Endothelial cell of umbilical vein (primary cell): ENCODE measurements around the gene CRHR1. TPM values are rescaled to one million over a fixed set of nuclear protein-coding genes. Genes with fewer than 3 reads are reported as not detected.

ENCODE experiments used
- BruUV-seq: library from RNA; stranded (reverse); fragments of 400-500 nt; replicated peaks from 2 replicates; lab custom pipeline; 2021; lab: Mats Ljungman, UMichigan
- CTCF ChIA-PET: fragments of 300-600, 350-600 bp; sonication (Branson Sonifier 250); formaldehyde crosslinking; loops from one replicate; lab custom pipeline; 2021; ENCODE audit warnings: antibody characterized with exemption, inconsistent platforms; lab: Charles Lee
- POLR2A ChIA-PET: fragments of 300-600, 350-600 bp; sonication (Branson Sonifier 250); formaldehyde crosslinking; loops from one replicate; lab custom pipeline; 2021; ENCODE audit warnings: antibody characterized with exemption, inconsistent platforms; lab: Charles Lee
- DNase-seq: peaks from one replicate; pipeline ENCODE4 v3.0.0-alpha.2; 2011; ENCODE audit warnings: low read depth, low spot score
- FAIRE-seq: peaks from 2 replicates; lab custom pipeline; 2011; peaks lifted over from hg19 to GRCh38; lab: Jason Lieb, UNC
- H2AFZ ChIP-seq: 2 replicates; pipeline ENCODE4 v1.6.0; 2012; ENCODE audit warnings: low read depth, low read length, control low read depth, inconsistent platforms
- H3K27ac ChIP-seq: 2 replicates; pipeline ENCODE4 v1.5.1; 2011; ENCODE audit warnings: low read depth, mild to moderate bottlenecking, control low read depth, low read length, moderate library complexity; ENCODE audit not compliant: insufficient read depth
- H3K27me3 ChIP-seq, 2 experiments: 2 replicates each; pipeline versions ENCODE4 v1.6.0 to v1.6.1; 2011; ENCODE audit warnings: low read length in 2 of 2, mixed read lengths in 1 of 2; ENCODE audit not compliant: control insufficient read depth in 2 of 2, insufficient read depth in 2 of 2
- H3K36me3 ChIP-seq, 2 experiments: 2 replicates in 1 of 2; 3 replicates in 1 of 2; pipeline ENCODE4 v1.5.1; 2011; ENCODE audit warnings: low read length in 2 of 2, mild to moderate bottlenecking in 1 of 2, moderate library complexity in 1 of 2; ENCODE audit not compliant: control insufficient read depth in 2 of 2, insufficient read depth in 2 of 2; ENCODE audit errors: extremely low read depth in 1 of 2
- H3K4me1 ChIP-seq: 3 replicates; pipeline ENCODE4 v1.5.1; 2011; ENCODE audit warnings: mild to moderate bottlenecking, low read length; ENCODE audit not compliant: control insufficient read depth, insufficient read depth; ENCODE audit errors: extremely low read depth
- H3K4me2 ChIP-seq: 2 replicates; pipeline ENCODE4 v1.6.1; 2011; ENCODE audit warnings: low read length, control low read depth, mixed read lengths; ENCODE audit not compliant: insufficient read depth
- H3K4me3 ChIP-seq, 3 experiments: fragments of 200-600 bp in 1 of 3; sonication (generic), shearing (Covaris generic) in 1 of 3; replicated peaks in 1 of 3; 2 replicates each; pipeline ENCODE4 v1.5.1; 2011 to 2016; ENCODE audit warnings: control low read depth in 3 of 3, low read length in 3 of 3, mild to moderate bottlenecking in 2 of 3, inconsistent platforms in 1 of 3, low read depth in 1 of 3, moderate library complexity in 1 of 3; ENCODE audit not compliant: insufficient read depth in 1 of 3
- H3K79me2 ChIP-seq: 2 replicates; pipeline ENCODE4 v1.6.0; 2012; ENCODE audit warnings: low read length, inconsistent platforms; ENCODE audit not compliant: control insufficient read depth, insufficient read depth
- H3K9ac ChIP-seq: replicated peaks from 2 replicates; pipeline ENCODE3; 2011; ENCODE audit warnings: low read length, control low read depth; ENCODE audit not compliant: insufficient read depth; ENCODE audit errors: extremely low read depth
- H3K9me1 ChIP-seq: replicated peaks from 3 replicates; pipeline ENCODE4 v1.6.0; 2011; ENCODE audit warnings: mild to moderate bottlenecking, low read length; ENCODE audit not compliant: control insufficient read depth, insufficient read depth; ENCODE audit errors: extremely low read depth
- H3K9me3 ChIP-seq: replicated peaks from 2 replicates; pipeline ENCODE4 v1.5.1; 2012; ENCODE audit warnings: low read length, inconsistent platforms; ENCODE audit not compliant: control insufficient read depth, insufficient read depth
- H4K20me1 ChIP-seq: replicated peaks from 2 replicates; pipeline ENCODE3; 2011; ENCODE audit warnings: mild to moderate bottlenecking, low read length; ENCODE audit not compliant: control insufficient read depth, insufficient read depth; ENCODE audit errors: extremely low read depth
- CTCF ChIP-seq, 2 donors: IDR thresholded peaks; 1 replicate in 1 of 2; 2 replicates in 1 of 2; pipeline ENCODE4 v1.5.1; 2011; ENCODE audit warnings: low read length in 2 of 2, mild to moderate bottlenecking in 2 of 2, moderate library complexity in 2 of 2, control low read depth in 1 of 2, inconsistent platforms in 1 of 2, low read depth in 1 of 2; ENCODE audit not compliant: insufficient read depth in 1 of 2; ENCODE audit errors: extremely low read depth in 1 of 2
- GATA2 ChIP-seq: IDR thresholded peaks from 2 replicates; pipeline ENCODE4 v1.7.0; 2011; ENCODE audit warnings: low read depth, mild to moderate bottlenecking, moderate library complexity, mixed read lengths, low read length; ENCODE audit not compliant: insufficient read length, insufficient read depth
- JUN ChIP-seq: IDR thresholded peaks from 2 replicates; pipeline ENCODE4 v1.6.1; 2011; ENCODE audit warnings: borderline replicate concordance, low read depth; ENCODE audit not compliant: insufficient read length, insufficient read depth
- MAX ChIP-seq: IDR thresholded peaks from 2 replicates; pipeline ENCODE4 v1.6.1; 2011; ENCODE audit not compliant: insufficient read depth, insufficient read length
- MYC ChIP-seq: IDR thresholded peaks from one replicate; pipeline ENCODE4 v1.6.1; 2011; ENCODE audit warnings: mild to moderate bottlenecking, low read depth, low read length
- POLR2A ChIP-seq: IDR thresholded peaks from 2 replicates; pipeline ENCODE4 v1.6.1; 2012; ENCODE audit warnings: low read depth, mild to moderate bottlenecking, control low read depth, low read length
- POLR2AphosphoS5 ChIP-seq: IDR thresholded peaks from 2 replicates; pipeline ENCODE4 v1.6.1; 2012; ENCODE audit warnings: low read depth, mild to moderate bottlenecking, control low read depth, low read length, moderate library complexity; ENCODE audit not compliant: insufficient read depth
- dilution Hi-C: fragments of 300-500 bp; cut with MboI; formaldehyde crosslinking; loops from one replicate; pipeline ENCODE4 v1.15.0; 2019; ENCODE audit warnings: low sequenced_read_pairs; ENCODE audit not compliant: extremely low pct_ligation_motif_present
- intact Hi-C: fragments of 100-400 bp; cut with micrococcal nuclease; formaldehyde crosslinking; loops from one replicate; pipeline ENCODE4 v1.10.0; 2022
- polyA plus RNA-seq, 4 experiments: library from polyadenylated mRNA; depleted of rRNA in 3 of 4; stranded (reverse) in 3 of 4; unstranded in 1 of 4; fragments of >200 nt; gene quantifications; 2 replicates each; pipeline versions ENCODE4 v1.2.1 to v1.2.3, GENCODE V29; 2011 to 2012; ENCODE audit warnings: missing spikeins in 1 of 4
- total RNA-seq: library from RNA; stranded (reverse); gene quantifications from 2 replicates; pipeline ENCODE4 v1.2.3, GENCODE V29; 2021

The CRHR1 gene
- total and polyA plus RNA-seq, 2 donors (not counting 3 experiments of a cell fraction or from before 2014, with no cell fraction given): not detected

- H3K4me2 ChIP-seq: no peak overlapping the region
- H3K9me3 ChIP-seq: no peaks in the 10 kb centered on the region
- H2AFZ ChIP-seq: no peak overlapping the region
- H3K9me1 ChIP-seq: no peaks in the 10 kb centered on the region
- no peak for DNase-seq
- no peaks in the 10 kb centered on the region for H3K36me3 ChIP-seq
- ChIA-PET POLR2A (no interaction called here), CTCF (interaction anchor here (2.0 kb wide), 1 partner anchor 209 kb away, joined by 12 read pairs; no protein-coding TSS in a partner anchor)
- H3K27ac ChIP-seq: no peak overlapping the region
- no peaks in the 10 kb centered on the region for H3K79me2 ChIP-seq
- no peaks in the 10 kb centered on the region for H4K20me1 ChIP-seq
- H3K9ac ChIP-seq: no peak overlapping the region
- intact Hi-C loops (no loop called here), dilution Hi-C loops (no loop called here)
- BruUV-seq: no TSS peak
- peaks cover 0 to 4% of the 10 kb centered on the region in 2 experiments for H3K27me3 ChIP-seq
- no peaks in the 10 kb centered on the region for H3K4me1 ChIP-seq
- no peak for FAIRE-seq
- no peak overlapping the region for H3K4me3 ChIP-seq
- no peak for TF ChIP-seq POLR2A
- TF ChIP-seq MYC: no peak
- no peak for TF ChIP-seq JUN
- TF ChIP-seq GATA2: no peak
- TF ChIP-seq POLR2AphosphoS5: no peak
- TF ChIP-seq CTCF (IDR thresholded peaks at IDR 0.05; ENCODE audit: extremely low read depth in 1 of 2, insufficient read depth in 1 of 2, low read depth in 1 of 2, low read length in 2 of 2): no peak
- TF ChIP-seq MAX: no peak
Observed at GRCh38 chr17:45848405-45848804, 64.3 kb downstream of the CRHR1 start.
